Measurements from ENCODE around the gene TRAF4. TPM values are rescaled to one million over a fixed set of nuclear protein-coding genes. Genes with fewer than 3 reads are reported as not detected.
A peak's percentile ranks its signal among the peaks of the same experiment; 100 is the strongest.

Gene TRAF4
- total and polyA plus RNA-seq, 10 of the 15 experiments (the other 5 are each of a cell fraction or from before 2014, with no cell fraction given): 3.7 to 197 (median 66.4) TPM

GRCh38 chr17:28734712-28735241 lies 9.0 kb upstream of the TRAF4 start:
- no peak for TF ChIP-seq IRF4 (IDR thresholded peaks at IDR 0.05; ENCODE audit: low read depth, low read length)
- TF ChIP-seq ZNF687 (IDR thresholded peaks at IDR 0.05): no peak
- no peak for TF ChIP-seq NFXL1 (IDR thresholded peaks at IDR 0.05; ENCODE audit: borderline replicate concordance)
- no peak for TF ChIP-seq GABPA (IDR thresholded peaks at IDR 0.05; ENCODE audit: low read depth)
- TF ChIP-seq ATF3 (IDR thresholded peaks at IDR 0.05; ENCODE audit: borderline replicate concordance, extremely low read depth, low read depth, low read length): no peak
- no peak for TF ChIP-seq ZSCAN29 (IDR thresholded peaks at IDR 0.05)
- no peak for TF ChIP-seq JUNB (IDR thresholded peaks at IDR 0.05)
- no peak for TF ChIP-seq ZNF274 (IDR thresholded peaks at IDR 0.05; ENCODE audit: insufficient read depth, insufficient read length)
- no peak for TF ChIP-seq RAD51 (IDR thresholded peaks at IDR 0.05)
- no peak for TF ChIP-seq SREBF2 (IDR thresholded peaks at IDR 0.05; ENCODE audit: low read length)
- no peak overlapping the region for H3K27ac ChIP-seq (ENCODE audit: control insufficient read depth, insufficient read depth)
- no peak for ATAC-seq
- H3K9ac ChIP-seq (ENCODE audit: control insufficient read depth, insufficient read depth, low read length): no peak overlapping the region
- H4K20me1 ChIP-seq (ENCODE audit: control insufficient read depth, insufficient read depth): no peaks in the 10 kb centered on the region
- ChIA-PET CTCF (interaction anchor here (1.2 to 1.4 kb wide), 3 partner anchors 8 to 29 kb away, joined by 3 to 10 read pairs (median 5); no protein-coding TSS in a partner anchor), RAD21 (ENCODE audit: unreplicated experiment) (interaction anchor here (0.7 to 1.3 kb wide), 2 partner anchors 9 to 211 kb away, joined by 3 read pairs; no protein-coding TSS in a partner anchor), POLR2A (interaction anchor here (0.6 to 17.2 kb wide), 5 partner anchors 8 to 215 kb away, joined by 3 to 485 read pairs (median 4); partner anchors contain the start of genes RPL23A, TLCD1 and TRAF4), SMC1A (ENCODE audit: uncharacterized antibody, unreplicated experiment) (no interaction called here)
- H3K79me2 ChIP-seq (ENCODE audit: control insufficient read depth, insufficient read depth, low read length): peaks cover 13% of the 10 kb centered on the region
- BruUV-seq (replicated peaks): no TSS peak
- no peak for DNase-seq (ENCODE audit: low read depth, low spot score)
- in situ Hi-C loops (cut with MboI): loop anchor here (25.0 kb wide), 1 partner anchor 1272 kb away; the partner anchor contains the start of gene KSR1
- peak overlapping the region; percentile 3; the same call in 1 of the 2 replicates for H3K4me2 ChIP-seq (ENCODE audit: control insufficient read depth, insufficient read depth)
- H3K4me1 ChIP-seq (ENCODE audit: control insufficient read depth, insufficient read depth, low read length): peaks cover 45% of the 10 kb centered on the region
- no peak overlapping the region for H3K4me3 ChIP-seq
- intact Hi-C loops (cut with micrococcal nuclease; ENCODE audit: unreplicated experiment): no loop called here
- peaks cover 6% of the 10 kb centered on the region; the same call in 2 of the 3 replicates for H3K9me3 ChIP-seq (replicated peaks; ENCODE audit: control insufficient read depth, insufficient read depth, low read length)
- H2AFZ ChIP-seq (ENCODE audit: control insufficient read depth, low read depth, low read length): no peak overlapping the region
- no peak for FAIRE-seq
- no peaks in the 10 kb centered on the region for H3K27me3 ChIP-seq (replicated peaks in 1 of 2; ENCODE audit: control insufficient read depth in 2 of 2, insufficient read depth in 2 of 2, low read length in 1 of 2)
- 81% methylated on average over 10 of the region's 10 CpGs for WGBS (ENCODE audit: insufficient coverage, insufficient replicate concordance, low lambda C conversion rate, missing lambda C conversion rate)
- H3K36me3 ChIP-seq (ENCODE audit: control insufficient read depth in 2 of 2, insufficient read depth in 2 of 2, low read length in 1 of 2): peaks cover 0 to 3% of the 10 kb centered on the region in 2 experiments; a peak in 2 of 4 replicates
